Medulla oblongata (tissue), 1 donor: Measurements from ENCODE around the gene ABCC4.

ENCODE experiments used
- DNase-seq: peaks from one replicate; pipeline ENCODE4 v3.0.0-alpha.2; 2015; ENCODE audit errors: extremely low spot score

ABCC4 gene

DNA sequence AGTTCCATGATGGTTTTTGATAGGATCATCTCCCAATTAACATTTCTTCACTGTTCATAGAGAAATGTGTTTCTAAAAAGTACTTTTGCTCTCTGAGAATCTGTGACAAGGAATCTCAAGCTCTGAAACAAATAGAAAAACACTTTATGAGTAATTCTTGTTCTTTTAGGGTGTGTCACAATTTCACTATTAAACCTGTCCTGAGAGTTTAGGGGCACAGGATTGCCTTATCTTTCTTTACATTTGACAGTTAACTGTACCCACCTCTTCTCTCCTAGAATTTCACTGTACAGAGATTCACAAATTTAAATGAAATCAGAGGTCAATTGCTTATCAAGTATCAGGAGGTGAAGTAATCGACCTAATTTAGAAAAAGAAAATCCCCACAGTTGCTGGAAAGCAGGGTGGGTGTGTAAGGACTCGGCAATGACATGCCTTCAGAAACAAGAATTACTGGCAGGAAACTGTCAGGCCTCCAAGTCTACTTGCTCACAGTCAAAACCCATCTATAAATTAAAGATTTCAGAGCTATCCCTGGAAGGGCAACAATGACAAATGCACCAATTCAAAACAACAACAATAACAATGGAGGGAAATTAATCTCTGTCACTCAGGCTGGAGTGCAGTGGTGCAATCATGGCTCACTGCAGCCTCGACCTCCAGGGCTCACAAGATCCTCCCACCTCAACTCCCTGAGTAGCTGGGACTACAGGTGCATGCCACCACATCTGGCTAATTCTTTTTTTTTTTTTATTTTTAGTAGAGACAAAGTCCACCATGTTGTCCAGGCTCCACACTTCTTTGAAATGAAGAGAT, 250.2 kb downstream of the ABCC4 start:
- DNase-seq, result no peak

DNA sequence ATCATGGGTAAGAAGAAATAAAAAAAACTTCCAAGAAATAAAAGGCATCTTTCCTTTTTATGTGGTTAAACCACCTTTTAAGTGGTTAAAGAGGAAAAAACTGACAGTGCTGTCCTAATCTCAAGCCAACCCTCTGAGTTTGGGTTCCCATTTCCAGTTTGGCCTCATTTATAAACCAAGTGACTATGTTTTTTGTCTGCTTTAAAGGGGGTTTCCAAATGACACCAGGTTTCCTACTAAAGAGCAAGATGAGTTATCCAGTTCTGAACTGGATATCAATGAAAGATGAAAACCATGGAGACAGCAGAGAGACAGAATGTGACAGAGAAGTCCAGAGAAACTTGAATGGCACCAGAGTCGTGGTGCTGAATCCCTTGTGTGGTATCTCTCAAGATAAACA, 251.5 kb downstream of the ABCC4 start:
- no peak for DNase-seq

DNA sequence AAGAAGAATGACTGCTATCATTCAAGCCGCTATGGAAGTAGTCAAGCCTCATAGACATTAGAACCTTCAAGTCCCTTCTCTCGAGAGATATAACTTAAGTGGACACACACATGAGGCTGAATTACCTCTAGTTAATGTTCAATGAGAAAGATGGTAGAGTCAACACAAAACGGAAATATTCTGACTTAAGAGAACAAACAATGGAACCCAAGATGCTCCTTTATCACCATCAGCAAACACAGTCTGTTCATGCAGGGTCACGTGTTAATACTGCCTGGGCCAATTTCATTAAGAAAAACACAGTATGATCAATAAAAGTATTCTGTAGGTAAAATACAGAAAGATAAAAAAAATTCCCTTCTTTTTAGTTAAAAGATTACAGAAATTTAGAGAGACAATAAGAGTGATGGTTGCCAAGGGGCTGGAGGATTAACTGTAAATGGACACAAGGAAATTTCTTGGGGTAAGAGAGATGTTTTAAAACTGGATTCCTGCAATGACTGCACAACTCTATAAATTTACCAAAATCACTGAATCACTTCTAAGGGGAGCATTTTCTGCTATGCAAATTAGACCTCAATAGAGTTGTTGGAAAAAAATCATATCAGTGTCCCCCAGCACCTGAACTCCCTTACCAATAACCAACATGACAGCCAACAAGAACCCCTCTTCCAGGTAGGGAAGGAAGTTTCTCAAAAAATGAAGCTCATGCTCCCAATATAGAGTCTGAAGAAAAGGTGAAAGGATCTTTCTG, 256.6 kb downstream of the ABCC4 start:
- DNase-seq, result no peak

DNA sequence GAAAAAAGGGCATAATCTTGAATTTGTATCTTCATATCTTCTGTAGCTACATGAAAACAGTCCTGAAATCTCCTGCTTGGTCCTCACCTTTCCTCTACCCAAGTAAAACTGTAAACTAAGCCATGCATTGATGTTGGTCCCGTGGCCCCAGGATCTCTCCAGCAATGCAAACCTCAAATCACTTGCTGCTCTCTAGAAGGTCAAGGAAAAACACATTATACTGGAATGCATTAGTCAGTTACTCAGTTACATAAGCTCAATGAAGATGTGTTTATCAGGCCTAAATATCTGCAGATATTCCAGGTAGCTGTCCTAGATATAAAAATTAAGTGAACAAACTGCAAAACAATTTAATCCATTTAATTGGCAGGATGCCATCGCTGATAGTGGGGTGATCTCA, 261.8 kb downstream of the ABCC4 start:
- DNase-seq, result no peak

DNA sequence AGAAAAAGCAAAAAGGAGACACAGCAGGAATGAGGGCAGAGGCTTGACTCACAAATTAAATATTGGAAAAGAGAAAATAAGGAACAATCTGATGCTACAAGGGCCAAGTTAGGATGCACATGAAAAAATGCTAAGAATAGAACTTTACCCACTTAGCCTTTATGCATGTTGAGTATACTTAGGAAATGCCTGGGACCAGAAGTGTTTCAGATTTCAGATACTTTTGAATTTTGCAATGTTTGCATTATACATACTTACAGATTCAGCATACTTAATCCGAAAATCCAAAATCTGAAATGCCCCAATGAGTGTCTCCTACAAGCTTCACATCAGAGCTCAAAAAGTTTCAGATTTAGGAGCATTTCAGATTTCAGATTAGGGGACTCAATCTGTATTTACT, 262.3 kb downstream of the ABCC4 start:
- DNase-seq, result no peak

DNA sequence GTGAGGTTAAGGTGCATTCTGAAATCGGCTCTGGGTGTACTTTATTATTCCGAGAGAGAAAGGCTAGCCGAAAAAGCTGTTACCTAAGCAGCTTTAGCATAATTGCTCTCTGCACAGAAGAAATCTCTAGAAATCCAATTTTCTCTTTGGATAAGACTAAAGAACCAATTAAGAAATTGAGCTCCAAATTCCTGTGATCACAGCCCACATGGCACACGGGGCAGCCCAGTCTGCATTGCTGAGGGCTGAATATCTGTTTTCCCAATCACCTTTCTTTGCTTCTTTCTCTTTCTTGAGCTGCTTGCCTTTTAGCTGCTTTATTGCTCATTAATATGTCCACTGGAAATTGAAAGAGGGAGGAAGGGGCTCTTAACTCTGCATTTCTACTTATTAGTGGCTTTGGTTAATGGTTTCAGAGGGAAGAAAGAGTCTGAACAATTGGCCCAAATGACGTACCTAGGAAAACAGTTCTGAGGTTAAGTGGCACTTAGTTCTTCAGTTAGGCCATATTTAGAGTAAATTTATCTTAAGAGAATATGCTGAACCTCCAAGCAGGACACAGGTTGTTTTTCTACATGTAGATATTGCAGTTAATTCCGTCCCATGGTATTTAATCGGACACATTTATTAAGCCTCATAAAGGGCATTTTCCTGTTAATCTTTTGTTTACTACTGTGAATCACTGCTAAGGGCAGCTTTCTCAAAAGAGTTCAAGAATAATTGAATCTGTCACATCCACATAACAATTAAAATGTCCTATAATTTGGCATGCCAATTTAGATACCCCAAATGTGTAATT, 265.7 kb downstream of the ABCC4 start:
- no peak for DNase-seq

DNA sequence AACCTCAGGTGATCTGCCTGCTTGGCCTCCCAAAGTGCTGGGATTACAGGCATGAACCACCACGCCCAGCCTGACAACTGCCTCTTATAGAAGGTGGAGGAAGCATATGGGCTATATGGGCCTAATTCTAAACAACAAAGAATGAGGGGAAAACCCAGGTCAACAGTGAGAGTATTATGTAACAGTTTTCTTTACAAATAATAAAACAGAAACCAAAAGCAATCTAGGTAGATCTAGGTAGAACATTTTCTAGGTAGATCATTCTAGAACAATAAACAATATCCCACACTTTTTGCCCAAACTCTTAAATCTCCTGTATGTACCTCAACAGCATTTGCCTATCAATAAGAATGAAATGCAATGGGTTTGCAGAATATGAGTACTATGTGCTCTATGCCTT, 267.4 kb downstream of the ABCC4 start:
- DNase-seq, result no peak

DNA sequence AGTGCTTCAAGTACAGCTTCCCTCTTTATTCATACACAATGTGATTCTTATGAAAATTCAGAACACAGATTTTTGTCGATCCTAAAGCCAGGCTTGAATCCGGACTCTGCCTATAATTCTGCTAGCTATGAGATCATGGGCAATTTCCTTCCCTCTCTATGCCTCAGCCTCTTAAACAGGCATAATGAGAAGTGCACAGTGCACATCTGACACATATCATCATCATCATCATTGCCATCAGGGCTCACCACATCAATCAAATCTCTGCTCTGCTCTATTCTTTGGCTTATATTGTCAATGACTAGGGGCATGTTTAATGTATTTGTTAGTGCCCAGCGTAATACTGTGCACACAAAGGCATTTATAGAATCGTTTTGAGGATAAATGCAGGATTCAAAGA, 269.1 kb downstream of the ABCC4 start:
- no peak for DNase-seq

DNA sequence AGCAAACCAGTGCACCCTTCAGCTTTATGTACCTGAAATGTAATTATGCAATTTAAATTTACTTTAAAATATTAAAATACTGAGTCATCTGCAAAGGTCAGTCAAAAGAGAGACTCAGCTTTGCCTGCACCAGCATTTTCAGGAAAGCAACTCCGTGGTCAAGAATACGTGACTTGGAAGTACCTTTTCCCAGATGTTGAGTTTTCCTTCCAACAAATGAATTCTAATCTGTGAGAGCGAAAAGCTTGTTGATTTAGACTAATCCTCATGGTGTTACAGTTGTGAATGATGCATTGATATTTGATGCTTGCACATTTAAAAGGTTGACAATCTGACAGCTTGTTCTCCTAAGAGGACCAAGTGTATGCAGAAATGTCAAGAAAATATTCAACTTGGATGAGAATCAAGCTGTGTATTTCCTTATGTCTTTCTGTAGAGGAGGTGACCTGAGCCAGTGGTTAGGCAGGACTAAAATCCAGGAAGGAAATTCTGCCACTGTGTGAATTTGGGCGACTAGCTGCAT, 270.4 kb downstream of the ABCC4 start:
- no peak for DNase-seq

DNA sequence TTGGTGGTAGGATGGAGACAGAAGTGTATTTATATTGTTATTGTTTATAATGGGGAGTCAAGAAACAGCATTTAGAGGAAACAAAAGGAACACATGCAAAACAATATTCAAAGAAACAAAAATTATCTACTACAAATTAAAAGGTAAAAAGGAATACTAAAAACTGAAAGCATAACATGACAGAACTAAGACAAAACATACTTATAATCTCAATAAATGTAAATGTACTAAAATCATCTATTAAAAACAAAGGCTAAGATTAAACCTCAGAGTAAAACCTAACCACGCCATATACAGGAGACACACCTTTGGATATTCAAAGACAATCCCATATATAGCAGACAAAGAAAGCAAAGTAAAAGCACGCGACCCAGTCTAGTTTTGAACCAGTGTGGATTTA, 273.6 kb downstream of the ABCC4 start:
- no peak for DNase-seq

DNA sequence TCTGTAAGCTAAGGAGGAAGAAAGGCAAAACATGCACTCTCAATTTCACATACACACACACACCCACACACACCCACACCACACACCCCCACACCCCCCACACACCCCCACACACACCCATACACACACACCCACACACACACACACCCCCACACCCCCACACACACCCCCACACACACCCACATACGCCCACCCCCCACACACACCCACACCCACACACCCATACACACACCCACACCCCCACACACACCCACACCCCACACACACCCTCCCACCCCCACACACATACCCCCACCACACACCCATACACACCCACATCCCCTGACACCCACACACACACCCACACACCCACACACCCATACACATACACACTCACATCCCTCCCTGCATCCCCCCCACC, 276.1 kb downstream of the ABCC4 start:
- no peak for DNase-seq

DNA sequence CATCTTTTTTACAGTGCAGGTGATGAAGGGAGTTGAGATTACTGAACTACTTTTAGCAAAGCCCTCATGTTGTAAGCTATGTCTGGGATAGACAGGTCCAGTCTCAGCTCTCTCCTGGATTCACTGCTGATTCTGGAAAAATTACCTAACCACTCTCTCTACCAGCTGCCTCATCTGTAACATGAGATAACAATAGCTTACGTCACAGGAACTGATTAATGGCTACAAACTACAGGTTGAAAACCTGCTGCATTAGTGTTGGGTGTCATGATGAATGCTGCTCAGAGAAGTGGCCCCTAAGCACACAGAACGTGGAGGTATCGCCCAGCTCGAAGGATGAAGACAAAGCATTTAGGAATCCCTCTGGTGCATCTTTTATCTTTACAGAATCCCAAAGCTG, 277.8 kb downstream of the ABCC4 start:
- no peak for DNase-seq

DNA sequence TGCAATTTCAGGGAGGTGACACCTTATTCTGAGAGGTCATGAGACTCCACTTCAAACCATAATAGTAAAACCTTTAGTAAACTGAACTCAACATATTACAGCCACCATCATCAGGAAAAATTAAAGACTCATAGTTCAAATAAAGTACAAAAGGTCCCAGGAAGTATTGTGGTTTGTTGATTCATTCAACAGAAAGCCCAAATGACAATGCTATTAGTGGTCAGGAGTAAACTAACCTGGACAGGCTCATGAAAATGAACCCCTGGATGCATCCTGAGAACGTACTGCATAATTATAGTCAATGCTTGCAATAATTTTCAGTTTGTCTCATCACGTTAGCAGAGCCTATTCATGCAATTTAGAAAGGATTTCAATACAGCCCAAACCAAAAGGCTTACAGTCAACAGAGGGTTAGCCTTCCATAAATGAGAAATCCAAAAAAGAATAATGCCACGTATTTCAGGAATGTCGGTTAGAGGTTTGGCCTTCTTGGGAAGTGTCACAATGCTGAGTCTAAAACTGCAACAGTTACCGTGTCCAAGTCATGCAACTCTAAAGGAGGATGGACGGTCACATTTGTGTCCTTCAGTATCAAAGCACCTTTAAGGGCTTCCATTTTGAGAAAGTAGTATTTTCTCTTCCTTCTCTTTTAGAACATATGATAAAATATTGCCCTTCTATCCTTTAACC, 280.8 kb downstream of the ABCC4 start:
- no peak for DNase-seq

DNA sequence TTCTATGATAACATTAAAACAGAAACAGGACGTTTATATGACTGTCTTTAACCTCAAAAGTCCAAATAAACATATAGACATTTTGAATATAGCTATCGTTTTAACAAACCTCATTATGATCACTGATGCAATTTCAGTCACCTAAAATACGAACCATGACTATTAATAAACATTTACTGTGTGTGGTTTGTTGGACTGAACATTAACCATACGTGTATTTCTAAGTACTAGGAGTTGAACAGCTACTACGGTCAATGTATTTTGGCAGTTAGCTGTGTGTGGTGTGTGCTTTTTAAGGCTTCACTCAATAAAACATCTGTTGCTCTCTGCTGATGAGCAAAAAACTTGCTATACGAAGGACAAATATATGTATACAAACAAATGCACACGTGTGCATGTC, 281.4 kb downstream of the ABCC4 start:
- DNase-seq, result no peak

DNA sequence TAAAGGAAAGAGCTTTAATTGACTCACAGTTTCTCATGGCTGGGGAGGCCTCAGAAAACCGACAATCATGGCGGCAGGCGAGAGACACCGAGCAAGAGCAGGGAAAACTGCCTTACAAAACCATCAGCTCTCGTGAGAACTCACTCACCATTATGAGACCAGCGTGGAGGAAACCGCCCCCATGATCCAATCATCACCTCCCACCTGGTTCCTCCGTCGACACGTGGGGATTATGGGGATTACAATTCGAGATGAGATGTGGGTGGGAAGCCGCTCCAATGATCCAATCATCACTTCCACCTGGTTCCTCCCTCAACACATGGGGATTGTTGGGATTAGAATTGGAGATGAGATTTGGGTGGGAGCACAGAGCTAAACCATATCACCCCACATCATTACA, 293.9 kb downstream of the ABCC4 start:
- no peak for DNase-seq

DNA sequence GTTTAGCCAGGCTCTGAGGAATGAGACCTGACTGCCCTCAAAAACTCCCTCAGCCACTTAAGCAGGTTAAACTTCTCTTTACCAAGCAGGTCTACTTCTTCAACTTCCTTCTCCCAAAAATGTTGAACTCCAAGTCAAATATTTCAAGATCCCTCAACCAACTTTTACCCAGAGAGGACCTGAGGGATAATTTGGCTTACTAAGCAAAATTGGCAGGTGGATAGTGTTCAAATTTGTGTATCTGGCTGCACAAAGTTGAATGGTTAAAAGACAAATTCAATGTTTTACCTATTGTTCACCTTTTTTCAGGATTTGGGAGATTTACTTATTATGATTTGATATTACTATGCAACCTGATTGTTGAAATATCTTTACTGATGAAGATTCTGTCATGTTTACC, 296.0 kb downstream of the ABCC4 start:
- DNase-seq, result no peak

DNA sequence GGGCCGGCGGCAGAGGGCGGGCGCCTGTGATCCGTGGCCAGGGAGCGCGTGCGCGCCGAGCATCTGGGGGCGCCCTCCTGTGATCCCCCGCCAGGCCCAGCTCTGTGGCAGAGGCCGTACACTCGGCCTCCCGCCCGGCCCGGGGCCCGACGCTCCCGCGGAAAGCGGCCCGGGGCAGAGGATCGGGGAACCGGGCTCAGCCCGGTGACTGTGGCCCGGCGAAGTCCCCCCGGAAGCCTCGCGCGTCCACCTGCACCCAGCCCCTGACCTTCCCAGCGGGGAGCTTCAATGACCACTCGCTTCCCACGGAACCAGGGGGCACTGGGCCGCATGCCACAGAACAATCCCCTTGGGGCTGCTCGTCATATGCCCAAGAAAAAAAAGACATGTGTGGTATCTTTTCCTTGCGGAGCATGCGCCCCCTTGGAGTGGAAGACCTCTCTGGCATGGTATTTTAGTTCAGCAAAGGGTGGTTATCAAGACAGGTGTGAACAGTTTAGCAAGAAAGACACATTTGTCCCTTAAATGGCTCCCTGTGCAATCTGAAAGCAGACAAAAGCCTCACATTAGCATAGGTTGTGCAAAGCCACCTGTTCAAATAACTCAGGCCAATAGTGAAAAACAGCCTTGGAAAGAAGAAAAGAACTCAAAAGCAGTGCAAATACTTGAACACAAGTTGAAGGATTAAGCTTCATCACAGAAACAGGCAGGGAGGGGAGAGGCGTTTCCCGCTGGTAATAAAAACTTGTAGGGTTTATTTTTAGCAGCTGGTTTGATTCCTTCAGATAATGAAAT, 298.0 kb downstream of the ABCC4 start:
- DNase-seq, result no peak

DNA sequence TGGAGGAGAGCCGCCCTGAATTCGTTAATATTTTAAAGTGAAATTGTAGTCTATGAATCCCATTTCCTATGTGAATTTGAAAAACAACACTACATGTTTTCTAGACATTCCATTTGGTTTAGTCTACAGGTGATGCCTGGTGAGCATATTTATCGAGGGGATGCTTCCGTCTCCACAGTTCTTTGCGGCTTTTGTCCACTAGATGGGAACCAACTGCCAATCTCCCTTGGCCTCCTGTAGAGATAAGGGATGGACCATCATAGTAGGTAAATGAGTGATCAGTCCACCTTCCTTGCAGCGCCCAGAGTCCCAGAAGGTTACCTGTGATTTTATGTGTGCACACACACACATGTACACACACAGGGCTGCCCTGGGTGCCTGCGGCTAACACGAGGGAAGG, 299.1 kb downstream of the ABCC4 start:
- no peak for DNase-seq

DNA sequence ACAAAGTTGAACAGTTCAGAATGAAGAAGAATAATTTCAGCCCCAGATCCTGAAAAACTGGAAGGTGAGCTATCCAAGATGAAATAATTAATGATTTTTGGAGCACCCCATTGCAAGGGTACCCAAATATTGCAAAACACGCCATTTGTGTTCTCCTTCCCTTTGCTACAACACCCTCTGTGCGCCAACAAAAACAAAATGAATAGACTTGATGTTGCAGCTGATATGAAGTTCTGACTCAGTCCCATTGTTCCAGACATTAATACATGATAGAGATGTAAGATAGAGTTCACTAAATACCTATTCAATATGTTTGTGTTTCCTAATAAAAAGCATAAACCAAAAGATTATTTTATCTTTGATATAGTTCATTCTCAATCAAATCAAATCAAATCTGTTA, 301.4 kb downstream of the ABCC4 start:
- DNase-seq, result no peak

DNA sequence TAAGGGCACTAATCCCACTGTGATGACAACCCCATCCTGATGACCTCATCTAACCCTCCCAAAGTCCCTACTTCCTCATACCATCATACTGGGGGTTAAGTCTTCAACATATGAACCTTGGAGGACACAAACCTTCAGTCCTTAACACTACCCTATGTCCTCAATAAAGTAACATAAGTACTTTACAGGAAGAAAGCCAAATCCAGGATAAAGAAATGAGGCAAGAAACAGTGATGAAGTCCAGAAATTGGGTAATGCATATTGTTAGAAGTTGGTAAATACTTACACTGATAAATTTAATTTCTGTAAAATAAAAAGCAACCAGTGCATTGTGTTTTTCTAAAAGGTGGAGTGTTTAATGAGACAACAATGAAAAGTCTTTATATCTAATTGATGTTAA, 304.1 kb downstream of the ABCC4 start:
- no peak for DNase-seq

DNA sequence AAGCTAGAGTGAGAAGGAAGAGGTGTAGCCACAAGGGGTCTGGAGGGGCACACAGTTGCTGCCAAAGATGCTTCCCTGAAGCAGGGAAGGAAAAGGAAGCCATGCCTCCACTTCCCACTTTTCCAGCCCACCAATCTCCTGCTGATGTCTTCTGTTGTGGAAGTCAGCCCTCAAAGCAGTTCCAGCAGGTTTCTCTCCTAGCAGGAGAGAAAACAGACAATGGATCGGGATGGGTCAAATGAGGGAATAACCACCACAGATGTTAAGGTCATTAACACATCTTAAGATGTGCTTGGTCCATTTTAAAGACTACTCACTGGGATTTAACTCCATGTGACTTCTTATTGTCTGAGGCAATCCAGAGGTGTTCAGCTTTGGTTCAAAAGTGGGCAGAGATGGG, 304.8 kb downstream of the ABCC4 start:
- no peak for DNase-seq
